HG03354 (cell line): ENCODE data around the gene TMEM218.
A peak's percentile ranks its signal among the peaks of the same experiment; 100 is the strongest.
"Not testable (repeated sequence)": the region's sequence is repeated elsewhere in the genome, so short reads cannot be mapped to it uniquely, and the experiment has no call there.

ENCODE experiments used
- ATAC-seq: cut with Tn5 transposase; IDR thresholded peaks from one replicate; pipeline ENCODE4 v1.9.1; 2021; ENCODE audit warnings: mild to moderate bottlenecking; ENCODE audit not compliant: unreplicated experiment, poor library complexity, severe bottlenecking

TMEM218 gene

DNA sequence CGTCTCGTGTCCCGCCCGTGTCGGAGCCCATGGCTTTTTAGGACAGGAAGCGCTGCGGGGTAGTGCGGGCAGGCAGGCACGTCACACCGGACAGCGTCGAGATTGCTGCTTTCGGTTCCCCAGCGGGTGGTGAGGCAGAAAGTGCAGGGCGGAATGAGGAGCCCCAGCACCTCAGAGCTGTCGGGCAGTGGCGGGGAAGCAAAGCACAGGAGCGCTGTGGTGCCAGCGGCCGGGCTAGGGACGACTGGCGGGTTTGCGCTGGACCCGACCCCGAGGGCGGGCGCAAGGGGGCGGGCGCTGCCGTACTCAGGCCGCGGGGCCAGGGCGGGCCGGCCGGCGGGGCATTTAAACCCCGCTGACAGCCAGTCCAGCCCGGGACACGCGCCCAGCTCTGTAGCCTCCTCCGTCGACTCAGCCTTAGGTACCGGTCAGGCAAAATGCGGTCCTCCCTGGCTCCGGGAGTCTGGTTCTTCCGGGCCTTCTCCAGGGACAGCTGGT, 48.4 kb downstream of the TMEM218 start, which contains the start of gene SLC37A2:
Gene SLC37A2 (plus strand): TSS at position 375 of the 498 bp plus-strand sequence. CDS start 63 bp downstream, at position 438.
- peak; percentile 95 for ATAC-seq

DNA sequence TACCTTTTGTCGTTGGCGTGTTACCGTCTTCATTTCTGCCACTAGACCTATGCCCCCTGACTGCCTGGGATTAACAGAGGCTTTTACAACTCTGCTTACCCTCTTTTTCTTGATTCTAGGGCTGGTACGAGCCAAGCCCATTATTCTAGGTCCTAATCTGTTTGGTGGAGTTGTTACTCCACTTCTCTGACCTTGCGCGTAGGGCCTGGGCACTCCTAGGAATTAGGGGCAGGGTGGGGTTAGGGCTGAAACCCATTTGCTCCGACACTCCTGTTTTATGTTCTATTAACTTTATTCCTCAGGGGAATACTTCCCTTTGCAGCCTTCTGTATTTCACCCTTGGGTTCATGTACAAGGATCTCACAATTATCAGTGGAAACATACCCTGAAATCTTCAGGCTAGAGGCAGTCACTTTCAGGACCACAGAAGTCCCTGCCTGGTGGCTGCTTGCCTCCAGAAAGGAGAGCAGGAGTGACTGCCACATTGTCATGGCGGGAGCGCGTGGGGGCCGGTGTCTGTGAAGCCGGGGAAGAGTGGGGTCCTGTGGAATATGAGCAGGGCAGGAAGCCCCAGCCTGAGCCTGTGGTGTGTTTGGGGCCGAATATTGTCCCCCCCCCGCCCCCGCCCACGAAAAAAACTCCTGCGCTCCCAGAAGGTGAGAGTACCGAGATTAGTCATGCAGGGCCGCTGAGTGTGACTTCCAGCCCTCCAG, 49.1 kb downstream of the TMEM218 start:
- ATAC-seq: no peak

DNA sequence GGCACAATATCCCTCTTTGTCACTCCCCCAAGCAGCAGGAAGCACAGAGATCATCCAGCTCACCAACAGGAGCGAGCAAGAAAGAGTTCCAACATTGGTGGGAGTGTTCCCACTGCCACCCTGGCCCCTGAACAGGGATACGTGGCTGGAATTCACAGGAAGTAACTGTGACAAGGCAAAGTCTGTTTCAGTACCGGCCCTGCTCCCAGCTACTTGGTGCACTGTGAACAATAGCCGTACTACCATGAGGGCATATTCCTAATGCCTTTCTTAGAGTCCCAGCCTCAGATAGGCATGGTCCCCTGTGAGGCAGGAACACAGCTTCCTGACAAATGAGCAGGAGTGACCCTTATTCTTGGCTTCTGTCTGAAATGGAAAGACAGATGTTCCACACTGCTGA, 50.1 kb downstream of the TMEM218 start:
- no peak for ATAC-seq

DNA sequence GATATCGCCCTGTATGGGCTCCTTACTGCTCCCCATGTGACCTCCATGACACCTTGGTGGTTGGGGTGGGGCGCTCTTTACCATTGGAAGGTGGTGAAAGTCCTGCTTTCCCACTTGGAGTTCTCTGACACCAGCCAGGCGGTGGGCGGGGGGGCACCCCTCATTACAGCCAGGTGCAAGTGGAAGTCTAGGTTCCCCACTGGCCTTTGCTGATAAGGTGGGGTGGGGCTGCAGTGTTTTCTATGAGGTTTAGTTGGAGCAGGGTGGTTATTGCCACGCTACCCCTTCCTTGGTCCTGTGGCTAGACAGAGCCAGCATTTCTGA, 53.8 kb downstream of the TMEM218 start:
- ATAC-seq: no peak

DNA sequence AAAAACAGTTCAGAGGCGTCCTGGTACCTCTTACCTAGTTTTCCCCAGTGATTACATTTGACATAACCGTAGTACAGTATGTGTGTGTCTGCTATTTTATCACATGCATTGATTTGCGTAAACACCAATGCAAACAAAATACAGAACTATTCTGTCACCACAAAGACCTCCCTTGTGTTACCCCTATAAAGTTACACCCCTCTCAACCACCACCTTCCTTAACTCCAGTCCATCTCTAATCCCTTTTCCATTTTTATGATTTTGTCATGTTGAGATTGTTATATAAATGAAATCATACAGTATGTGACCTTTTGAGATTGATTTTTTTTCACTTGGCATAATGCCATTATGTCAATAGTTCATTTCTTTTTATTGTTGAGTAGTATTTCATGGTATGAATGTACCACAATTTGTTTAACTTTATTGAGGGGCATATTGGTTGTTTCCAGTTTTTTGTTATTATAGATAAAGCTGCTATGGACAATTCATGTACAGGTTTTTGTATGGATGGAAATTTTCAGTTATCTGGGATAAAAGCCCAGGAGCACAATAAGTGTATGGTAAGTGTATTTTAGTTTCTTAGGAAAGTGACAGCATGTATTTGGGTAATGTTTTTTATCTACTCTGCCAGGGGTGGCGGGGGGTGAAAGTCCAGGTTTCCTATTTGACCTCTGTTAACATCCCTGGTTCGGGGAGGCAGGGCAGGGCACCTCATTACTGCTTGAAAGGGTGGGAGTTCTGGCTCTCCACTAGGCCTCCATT, 54.3 kb downstream of the TMEM218 start:
- ATAC-seq: no peak

DNA sequence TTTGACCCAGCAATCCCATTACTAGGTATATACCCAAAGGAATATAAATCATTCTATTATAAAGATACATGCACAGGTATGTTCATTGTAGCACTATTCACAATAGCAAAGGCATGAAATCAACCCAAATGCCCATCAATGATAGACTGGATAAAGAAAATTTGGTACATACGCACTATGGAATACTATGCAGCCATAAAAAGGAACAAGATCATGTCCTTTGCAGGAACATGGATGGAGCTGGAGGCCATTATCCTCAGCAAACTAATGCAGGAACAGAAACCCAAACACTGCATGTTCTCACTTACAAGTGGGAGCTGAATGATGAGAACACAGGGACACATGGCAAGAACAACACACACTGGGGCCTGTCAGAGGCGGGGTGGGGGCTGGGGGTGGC, 55.3 kb downstream of the TMEM218 start:
- ATAC-seq: not testable (repeated sequence)

DNA sequence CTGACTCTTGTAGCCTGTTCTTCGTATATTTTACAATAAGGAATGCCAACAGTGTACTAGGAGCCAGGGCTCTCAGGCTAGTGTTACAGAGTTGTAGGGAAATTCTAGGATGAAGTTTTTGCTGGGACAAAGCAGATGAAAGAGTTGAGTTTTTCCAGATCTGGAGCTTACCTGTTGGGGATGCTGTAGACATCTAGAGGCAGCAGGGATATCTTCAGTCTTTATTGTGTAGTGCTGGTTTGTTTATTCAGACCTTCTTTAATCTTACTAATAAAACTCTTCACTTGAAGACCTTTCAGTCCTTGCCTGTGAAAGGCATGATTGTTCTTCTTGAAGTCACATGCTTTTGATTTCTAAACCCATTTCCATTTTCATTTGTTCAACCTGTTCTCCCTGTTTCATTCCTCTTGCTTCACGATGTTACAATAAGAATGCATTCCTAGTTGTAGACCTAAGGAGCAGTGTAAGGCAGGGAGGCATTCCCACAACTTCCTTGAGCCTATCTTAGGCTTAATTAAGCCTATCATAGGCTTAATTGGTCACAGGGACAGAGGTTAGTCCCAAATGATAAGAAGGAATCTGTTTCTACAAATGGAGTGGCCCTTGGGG, 56.2 kb downstream of the TMEM218 start:
- ATAC-seq: no peak

DNA sequence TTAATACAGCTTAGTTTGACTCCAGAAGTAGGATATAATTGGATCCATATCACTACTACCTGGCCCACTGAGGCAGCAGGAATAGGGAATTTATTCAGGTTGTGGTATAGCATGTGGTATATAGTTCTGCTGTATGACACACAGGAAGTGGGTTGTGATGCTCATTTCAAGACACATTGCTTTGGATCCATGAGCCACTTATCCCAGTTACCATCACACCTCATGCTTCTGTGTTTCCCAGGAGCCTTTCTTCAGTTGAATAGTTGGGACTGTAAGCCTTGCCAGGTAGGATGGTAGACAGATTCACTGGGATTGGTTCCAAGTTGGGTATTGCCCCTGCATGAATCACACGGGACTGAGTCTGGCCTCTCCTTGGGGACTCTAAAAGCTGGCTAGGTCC, 58.3 kb downstream of the TMEM218 start:
- ATAC-seq: no peak

DNA sequence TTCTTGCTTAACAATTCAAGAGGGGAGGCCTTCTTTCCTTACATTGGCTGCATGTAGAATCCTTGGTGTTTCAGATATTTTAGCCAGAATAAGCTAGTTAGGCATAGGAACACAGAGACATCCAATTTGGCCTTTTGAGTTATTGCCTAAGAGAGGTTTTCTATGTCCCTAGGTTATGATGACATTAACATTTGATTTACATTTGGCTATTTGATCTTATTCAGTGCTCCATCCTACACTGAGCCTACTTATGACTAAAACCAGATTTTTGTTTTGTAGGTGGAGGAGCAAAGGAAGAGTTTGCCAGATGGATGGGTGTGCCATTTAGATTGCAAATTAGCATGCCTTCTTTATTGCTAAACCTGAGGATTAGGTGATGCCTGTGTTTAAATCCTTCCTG, 59.4 kb downstream of the TMEM218 start:
- ATAC-seq: no peak

DNA sequence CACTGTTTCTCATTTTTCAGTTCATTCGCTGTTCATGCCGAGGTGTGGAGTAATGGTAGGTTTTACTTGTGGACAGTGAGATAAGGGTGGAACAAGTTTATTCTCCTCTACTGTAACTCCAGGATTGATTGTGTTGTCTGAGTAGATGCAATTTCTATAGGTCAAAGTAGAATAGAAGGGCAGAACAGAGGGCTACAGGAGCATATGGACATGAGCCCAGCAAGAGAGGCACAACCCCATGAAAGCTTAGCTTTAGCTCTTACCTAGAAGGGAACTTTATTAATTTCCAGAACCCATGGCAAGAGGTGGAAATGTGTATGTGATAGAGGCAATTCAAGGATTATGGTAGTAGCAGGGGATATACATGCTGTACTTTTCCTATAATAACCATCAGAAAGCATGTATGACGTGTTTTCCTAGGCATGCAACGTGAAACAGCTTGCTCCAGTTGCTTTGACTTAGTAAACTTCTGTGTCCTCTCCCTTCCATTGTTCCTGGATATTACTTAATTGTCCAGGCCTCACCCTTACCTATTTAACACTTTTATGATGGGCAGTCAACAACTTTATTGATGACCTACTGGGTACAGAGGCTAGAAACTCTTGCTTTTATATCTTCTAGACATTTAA, 62.1 kb downstream of the TMEM218 start:
- no peak for ATAC-seq
